HS-5 (cell line): ENCODE measurements around the gene MARS1.

Experiments used
- DNase-seq: peaks from one replicate; pipeline ENCODE4 v3.0.0-alpha.2; 2012; ENCODE audit warnings: low read depth

The MARS1 gene

GRCh38 chr12:57458665-57459054, 29.2 kb upstream of the MARS1 start:
- no peak for DNase-seq

- peak; percentile 92 for DNase-seq
Measured at GRCh38 chr12:57459055-57459749, 28.7 kb upstream of the MARS1 start.

GRCh38 chr12:57459750-57460467, 28.0 kb upstream of the MARS1 start, which contains the start of gene GLI1:
Gene GLI1 (plus strand): TSS chr12:57459785. CDS start chr12:57463692, 3,907 bp downstream.
- DNase-seq = no peak

- no peak for DNase-seq
Measured at GRCh38 chr12:57460468-57460784, 27.4 kb upstream of the MARS1 start.

- DNase-seq = no peak
Measured at GRCh38 chr12:57460841-57461275, 27.0 kb upstream of the MARS1 start.

GRCh38 chr12:57461276-57461916, 26.5 kb upstream of the MARS1 start:
- DNase-seq = no peak

- no peak for DNase-seq
Measured at GRCh38 chr12:57461917-57462250, 26.0 kb upstream of the MARS1 start.

- DNase-seq = peak; percentile 87
Measured at GRCh38 chr12:57462251-57462911, 25.5 kb upstream of the MARS1 start.

GRCh38 chr12:57462912-57463253, 25.0 kb upstream of the MARS1 start:
- no peak for DNase-seq

- DNase-seq = no peak
Measured at GRCh38 chr12:57464569-57464968, 23.3 kb upstream of the MARS1 start.

- DNase-seq = no peak
Measured at GRCh38 chr12:57465030-57465746, 22.7 kb upstream of the MARS1 start.

GRCh38 chr12:57465747-57466505, 21.9 kb upstream of the MARS1 start:
- no peak for DNase-seq

- DNase-seq = no peak
Measured at GRCh38 chr12:57467212-57467874, 20.5 kb upstream of the MARS1 start.

- no peak for DNase-seq
Measured at GRCh38 chr12:57467915-57468314, 20.0 kb upstream of the MARS1 start.

- no peak for DNase-seq
Measured at GRCh38 chr12:57469296-57470164, 18.3 kb upstream of the MARS1 start.

- DNase-seq = no peak
Measured at GRCh38 chr12:57470286-57470969, 17.4 kb upstream of the MARS1 start.

GRCh38 chr12:57470970-57471656, 16.8 kb upstream of the MARS1 start:
- no peak for DNase-seq

- no peak for DNase-seq
Measured at GRCh38 chr12:57471661-57472060, 16.2 kb upstream of the MARS1 start.

GRCh38 chr12:57472391-57472790, 15.5 kb upstream of the MARS1 start:
- DNase-seq = no peak
